ENCODE results near the gene ST6GALNAC3.

- TF ChIP-seq CTCF (optimal IDR thresholded peaks at IDR 0.05 in 1 of 3, IDR thresholded peaks at IDR 0.05 in 1 of 3, conservative IDR thresholded peaks at IDR 0.05 in 1 of 3; ENCODE audit: extremely low read depth in 1 of 3, insufficient read depth in 2 of 3, low read length in 3 of 3), result no peak
- no peak for TF ChIP-seq EZH2 (IDR thresholded peaks at IDR 0.05; ENCODE audit: low read length)
Measured at GRCh38 chr1:76470166-76470565, 395.6 kb downstream of the ST6GALNAC3 start.

Data from keratinocyte (primary cell).